ENCODE results near the gene ZNF724. TPM values are rescaled to one million over a fixed set of nuclear protein-coding genes. Genes with fewer than 3 reads are reported as not detected.
"Not testable (repeated sequence)": the region's sequence is repeated elsewhere in the genome, so short reads cannot be mapped to it uniquely, and the experiment has no call there.

Gene ZNF724
- total and polyA plus RNA-seq, 2 of the 4 experiments (the other 2 are of a cell fraction) = 1.8 to 20.1 TPM

GRCh38 chr19:23285326-23285725, 35.1 kb upstream of the ZNF724 start:
- DNase-seq; CTCF ChIA-PET; H3K4me1 ChIP-seq (ENCODE audit: control insufficient read depth, insufficient read depth, low read length); H3K14ac ChIP-seq (replicated peaks; ENCODE audit: low read depth, low read length); H3K36me3 ChIP-seq (ENCODE audit: control insufficient read depth, insufficient read depth, low read length); H2BK20ac ChIP-seq (ENCODE audit: low read depth, low read length); H2BK5ac ChIP-seq (ENCODE audit: low read depth, low read length, poor library complexity, severe bottlenecking); ATAC-seq (ENCODE audit: low read depth); H3K4me3 ChIP-seq (ENCODE audit: insufficient read depth, low read depth, low read length); H3K79me1 ChIP-seq (ENCODE audit: low read depth in 1 of 2, low read length in 2 of 2); H3K27ac ChIP-seq (ENCODE audit: insufficient read depth, low read length); H4K5ac ChIP-seq (ENCODE audit: low read depth, low read length); H4K8ac ChIP-seq (ENCODE audit: low read depth in 2 of 2, low read length in 2 of 2); BruUV-seq (replicated peaks); H2AK5ac ChIP-seq (ENCODE audit: low read depth, low read length); H2AK9ac ChIP-seq (replicated peaks; ENCODE audit: low read depth, low read length, poor library complexity); H3K18ac ChIP-seq (ENCODE audit: low read depth, low read length); H3K9me3 ChIP-seq (ENCODE audit: control insufficient read depth, insufficient read depth, low read length); H3K56ac ChIP-seq (ENCODE audit: extremely low read depth, insufficient read depth, low read length); dilution Hi-C loops (cut with HindIII; ENCODE audit: low sequenced_read_pairs, unreplicated experiment); H2BK120ac ChIP-seq (ENCODE audit: low read depth, low read length); H2AFZ ChIP-seq (replicated peaks; ENCODE audit: low read length, poor library complexity); H3K4ac ChIP-seq (ENCODE audit: low read depth, low read length); H4K20me1 ChIP-seq (ENCODE audit: insufficient read depth, low read length); POLR2A ChIA-PET (ENCODE audit: unreplicated experiment); H4K91ac ChIP-seq (ENCODE audit: insufficient read depth, low read depth, low read length); H3K23ac ChIP-seq (ENCODE audit: low read depth, low read length); H3K9me1 ChIP-seq (ENCODE audit: insufficient read depth, low read length); H3K27me3 ChIP-seq (ENCODE audit: control insufficient read depth, insufficient read depth, low read length); intact Hi-C loops (cut with micrococcal nuclease); in situ Hi-C loops (cut with MboI; ENCODE audit: low sequenced_read_pairs); H2BK15ac ChIP-seq (ENCODE audit: low read depth, low read length); H3K9ac ChIP-seq (ENCODE audit: low read depth, low read length); H3K4me2 ChIP-seq (ENCODE audit: low read depth, low read length): not testable (repeated sequence)
- WGBS, 2 experiments (ENCODE audit: extremely low coverage in 2 of 2, insufficient read length in 1 of 2) = no CpG with 5 or more reads among the region's 2 CpGs

Measured in IMR-90 (cell line).